Measurements from ENCODE around the gene CFAP410. TPM values are rescaled to one million over a fixed set of nuclear protein-coding genes. Genes with fewer than 3 reads are reported as not detected.

CFAP410 gene
- total and polyA plus RNA-seq, 2 donors (not counting 3 experiments of a cell fraction or from before 2014, with no cell fraction given) = 7.2 to 12.2 TPM

DNA sequence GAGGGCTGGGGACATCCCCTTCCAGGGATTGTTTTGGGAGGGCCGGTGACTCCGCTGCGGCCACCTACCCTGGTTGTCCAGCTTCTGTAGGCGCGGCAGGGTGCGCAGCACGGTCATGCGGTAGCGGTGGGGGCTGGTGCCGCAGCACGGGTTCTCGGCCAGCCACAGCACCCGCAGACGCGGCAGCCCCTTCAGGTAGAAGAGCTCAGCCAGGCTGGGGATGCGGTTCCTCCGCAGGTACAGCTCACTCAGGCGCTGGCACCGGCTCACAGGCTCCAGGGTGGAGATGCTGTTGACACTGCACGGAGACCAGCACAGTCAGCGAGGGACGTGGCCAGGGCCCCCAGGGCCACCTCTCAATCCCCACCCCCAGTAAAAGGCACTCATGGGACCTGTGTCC, 6.2 kb downstream of the CFAP410 start:
- dilution Hi-C loops (cut with MboI; ENCODE audit: extremely low pct_ligation_motif_present, low sequenced_read_pairs) (no loop called here), intact Hi-C loops (cut with micrococcal nuclease) (no loop called here)
- Histone ChIP-seq H3K9me1 (replicated peaks; ENCODE audit: control insufficient read depth, extremely low read depth, insufficient read depth, low read length) (no peaks in the 10 kb centered on the region), H2AFZ (ENCODE audit: low read depth, low read length) (no peak overlapping the region), H4K20me1 (replicated peaks; ENCODE audit: control insufficient read depth, extremely low read depth, insufficient read depth, low read length) (no peaks in the 10 kb centered on the region), H3K4me1 (ENCODE audit: control insufficient read depth, extremely low read depth, insufficient read depth, low read length) (peaks cover under 1% of the 10 kb centered on the region), H3K9me3 (replicated peaks; ENCODE audit: control insufficient read depth, insufficient read depth, low read length) (no peaks in the 10 kb centered on the region), H3K36me3 (ENCODE audit: control insufficient read depth in 2 of 2, extremely low read depth in 1 of 2, insufficient read depth in 2 of 2, low read length in 2 of 2) (no peaks in the 10 kb centered on the region), H3K4me2 (ENCODE audit: insufficient read depth, low read length) (no peak overlapping the region), H3K9ac (replicated peaks; ENCODE audit: extremely low read depth, insufficient read depth, low read length) (no peak overlapping the region), H3K27ac (ENCODE audit: insufficient read depth, low read depth, low read length) (no peak overlapping the region), H3K79me2 (ENCODE audit: control insufficient read depth, insufficient read depth, low read length) (no peaks in the 10 kb centered on the region), H3K27me3 (ENCODE audit: control insufficient read depth in 2 of 2, insufficient read depth in 2 of 2, low read length in 2 of 2) (no peaks in the 10 kb centered on the region), H3K4me3 (replicated peaks in 1 of 3; ENCODE audit: insufficient read depth in 1 of 3, low read depth in 1 of 3, low read length in 3 of 3) (no peak overlapping the region)
- FAIRE-seq (no peak), DNase-seq (ENCODE audit: low read depth, low spot score) (no peak)
- TF ChIP-seq GATA2 (IDR thresholded peaks at IDR 0.05; ENCODE audit: insufficient read depth, insufficient read length, low read depth, low read length) = no peak
- no peak for TF ChIP-seq MYC (IDR thresholded peaks at IDR 0.05; ENCODE audit: low read depth, low read length)
- no peak for TF ChIP-seq EZH2 (IDR thresholded peaks at IDR 0.05; ENCODE audit: borderline replicate concordance, low read depth, low read length, severe bottlenecking)
- no peak for TF ChIP-seq JUN (IDR thresholded peaks at IDR 0.05; ENCODE audit: borderline replicate concordance, insufficient read depth, insufficient read length, low read depth)
- ChIA-PET POLR2A (no interaction called here), CTCF (no interaction called here)
- no TSS peak for BruUV-seq (replicated peaks)

DNA sequence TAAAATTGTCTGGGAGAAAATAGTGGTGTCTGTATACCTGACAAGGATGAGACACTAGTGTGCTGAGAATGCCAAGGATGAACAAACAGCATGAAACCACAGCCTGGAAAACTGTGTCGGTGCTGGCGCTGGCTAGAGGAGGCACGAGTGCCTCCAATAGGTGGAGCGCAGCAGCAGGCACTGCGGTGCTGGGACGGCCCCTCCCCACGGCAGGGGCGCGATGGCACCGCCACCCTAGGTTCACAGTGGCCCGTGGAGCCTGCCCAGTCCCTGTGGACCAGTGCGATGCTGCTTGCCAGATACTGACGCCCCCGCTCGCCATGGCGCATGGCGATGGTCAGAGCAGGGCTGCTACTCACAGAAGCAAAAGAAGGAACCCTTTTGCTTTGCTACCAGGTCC, 6.8 kb downstream of the CFAP410 start:
- H3K27ac ChIP-seq (ENCODE audit: insufficient read depth, low read depth, low read length) = no peak overlapping the region
- TF ChIP-seq EZH2 (IDR thresholded peaks at IDR 0.05; ENCODE audit: borderline replicate concordance, low read depth, low read length, severe bottlenecking) (no peak), GATA2 (IDR thresholded peaks at IDR 0.05; ENCODE audit: insufficient read depth, insufficient read length, low read depth, low read length) (no peak), FOS (IDR thresholded peaks at IDR 0.05; ENCODE audit: borderline replicate concordance, insufficient read depth, low read length) (no peak), MYC (IDR thresholded peaks at IDR 0.05; ENCODE audit: low read depth, low read length) (no peak)
- ChIA-PET POLR2A (no interaction called here), CTCF (no interaction called here)
- BruUV-seq (replicated peaks) = no TSS peak
- no peaks in the 10 kb centered on the region for H4K20me1 ChIP-seq (replicated peaks; ENCODE audit: control insufficient read depth, extremely low read depth, insufficient read depth, low read length)
- H3K36me3 ChIP-seq (ENCODE audit: control insufficient read depth in 2 of 2, extremely low read depth in 1 of 2, insufficient read depth in 2 of 2, low read length in 2 of 2) = no peaks in the 10 kb centered on the region
- H3K4me1 ChIP-seq (ENCODE audit: control insufficient read depth, extremely low read depth, insufficient read depth, low read length) = no peaks in the 10 kb centered on the region
- H3K4me2 ChIP-seq (ENCODE audit: insufficient read depth, low read length) = no peak overlapping the region
- FAIRE-seq = no peak
- H3K79me2 ChIP-seq (ENCODE audit: control insufficient read depth, insufficient read depth, low read length) = no peaks in the 10 kb centered on the region
- H2AFZ ChIP-seq (ENCODE audit: low read depth, low read length) = no peak overlapping the region
- no peaks in the 10 kb centered on the region for H3K27me3 ChIP-seq (ENCODE audit: control insufficient read depth in 2 of 2, insufficient read depth in 2 of 2, low read length in 2 of 2)
- H3K4me3 ChIP-seq (replicated peaks in 1 of 3; ENCODE audit: insufficient read depth in 1 of 3, low read depth in 1 of 3, low read length in 3 of 3) = no peak overlapping the region
- H3K9me3 ChIP-seq (replicated peaks; ENCODE audit: control insufficient read depth, insufficient read depth, low read length) = no peaks in the 10 kb centered on the region
- H3K9me1 ChIP-seq (replicated peaks; ENCODE audit: control insufficient read depth, extremely low read depth, insufficient read depth, low read length) = no peaks in the 10 kb centered on the region
- H3K9ac ChIP-seq (replicated peaks; ENCODE audit: extremely low read depth, insufficient read depth, low read length) = no peak overlapping the region
- no peak for DNase-seq (ENCODE audit: low read depth, low spot score)
- intact Hi-C loops (cut with micrococcal nuclease) = no loop called here
- dilution Hi-C loops (cut with MboI; ENCODE audit: extremely low pct_ligation_motif_present, low sequenced_read_pairs) = no loop called here

All from endothelial cell of umbilical vein (primary cell).